Measurements from ENCODE around the gene VWA5B2.

DNA sequence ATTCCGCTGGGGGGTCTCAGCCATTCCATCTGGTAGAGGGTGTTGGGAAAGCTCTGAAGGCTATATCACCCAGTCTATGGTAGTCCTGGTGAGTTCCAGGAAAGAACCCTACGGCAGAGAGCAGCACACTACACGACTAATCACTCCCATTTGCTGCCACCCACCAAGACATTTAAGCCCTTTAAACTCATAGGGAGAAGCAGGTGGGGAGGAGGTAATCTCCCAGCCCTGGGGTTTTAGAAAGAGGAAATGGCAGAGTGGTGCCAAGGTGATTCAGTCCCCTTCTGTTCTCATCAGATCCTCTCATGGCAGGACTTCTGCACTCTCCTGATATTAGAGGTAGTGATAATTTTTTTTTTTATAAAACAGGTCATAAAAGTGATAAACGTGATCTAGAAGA is 10.6 kb upstream of the VWA5B2 start:
- no peak for TF ChIP-seq POLR2A (IDR thresholded peaks at IDR 0.05)
- TF ChIP-seq, protein P1, sequence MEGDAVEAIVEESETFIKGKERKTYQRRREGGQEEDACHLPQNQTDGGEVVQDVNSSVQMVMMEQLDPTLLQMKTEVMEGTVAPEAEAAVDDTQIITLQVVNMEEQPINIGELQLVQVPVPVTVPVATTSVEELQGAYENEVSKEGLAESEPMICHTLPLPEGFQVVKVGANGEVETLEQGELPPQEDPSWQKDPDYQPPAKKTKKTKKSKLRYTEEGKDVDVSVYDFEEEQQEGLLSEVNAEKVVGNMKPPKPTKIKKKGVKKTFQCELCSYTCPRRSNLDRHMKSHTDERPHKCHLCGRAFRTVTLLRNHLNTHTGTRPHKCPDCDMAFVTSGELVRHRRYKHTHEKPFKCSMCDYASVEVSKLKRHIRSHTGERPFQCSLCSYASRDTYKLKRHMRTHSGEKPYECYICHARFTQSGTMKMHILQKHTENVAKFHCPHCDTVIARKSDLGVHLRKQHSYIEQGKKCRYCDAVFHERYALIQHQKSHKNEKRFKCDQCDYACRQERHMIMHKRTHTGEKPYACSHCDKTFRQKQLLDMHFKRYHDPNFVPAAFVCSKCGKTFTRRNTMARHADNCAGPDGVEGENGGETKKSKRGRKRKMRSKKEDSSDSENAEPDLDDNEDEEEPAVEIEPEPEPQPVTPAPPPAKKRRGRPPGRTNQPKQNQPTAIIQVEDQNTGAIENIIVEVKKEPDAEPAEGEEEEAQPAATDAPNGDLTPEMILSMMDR (IDR thresholded peaks at IDR 0.05), result no peak
